Measurements from ENCODE around the gene SERPINB10.
"Not testable (repeated sequence)": the region's sequence is repeated elsewhere in the genome, so short reads cannot be mapped to it uniquely, and the experiment has no call there.

SERPINB10 gene

GRCh38 chr18:63936156-63936931 lies 28.6 kb downstream of the SERPINB10 start:
- H3K4me3 ChIP-seq (ENCODE audit: low read depth, low read length), result peak overlapping the region; percentile 61
- peak; percentile 15 for DNase-seq (ENCODE audit: low read depth)
- in situ Hi-C loops (cut with HindIII; ENCODE audit: low sequenced_read_pairs), result no loop called here
- peak; percentile 60 for TF ChIP-seq CTCF (IDR thresholded peaks at IDR 0.05; ENCODE audit: low read depth, low read length, missing control alignments)

- peak overlapping the region; percentile 61 for H3K4me3 ChIP-seq (ENCODE audit: low read depth, low read length)
- no peak for DNase-seq (ENCODE audit: low read depth)
- in situ Hi-C loops (cut with HindIII; ENCODE audit: low sequenced_read_pairs), result no loop called here
- no peak for TF ChIP-seq CTCF (IDR thresholded peaks at IDR 0.05; ENCODE audit: low read depth, low read length, missing control alignments)
Observed at GRCh38 chr18:63936932-63937393, 29.2 kb downstream of the SERPINB10 start.

GRCh38 chr18:63940008-63940407 lies 32.2 kb downstream of the SERPINB10 start:
- DNase-seq (ENCODE audit: low read depth), result no peak
- in situ Hi-C loops (cut with HindIII; ENCODE audit: low sequenced_read_pairs), result no loop called here
- no peak overlapping the region for H3K4me3 ChIP-seq (ENCODE audit: low read depth, low read length)
- TF ChIP-seq CTCF (IDR thresholded peaks at IDR 0.05; ENCODE audit: low read depth, low read length, missing control alignments), result no peak

GRCh38 chr18:63940543-63941050 lies 32.8 kb downstream of the SERPINB10 start:
- DNase-seq (ENCODE audit: low read depth); in situ Hi-C loops (cut with HindIII; ENCODE audit: low sequenced_read_pairs); H3K4me3 ChIP-seq (ENCODE audit: low read depth, low read length): not testable (repeated sequence)

DNA sequence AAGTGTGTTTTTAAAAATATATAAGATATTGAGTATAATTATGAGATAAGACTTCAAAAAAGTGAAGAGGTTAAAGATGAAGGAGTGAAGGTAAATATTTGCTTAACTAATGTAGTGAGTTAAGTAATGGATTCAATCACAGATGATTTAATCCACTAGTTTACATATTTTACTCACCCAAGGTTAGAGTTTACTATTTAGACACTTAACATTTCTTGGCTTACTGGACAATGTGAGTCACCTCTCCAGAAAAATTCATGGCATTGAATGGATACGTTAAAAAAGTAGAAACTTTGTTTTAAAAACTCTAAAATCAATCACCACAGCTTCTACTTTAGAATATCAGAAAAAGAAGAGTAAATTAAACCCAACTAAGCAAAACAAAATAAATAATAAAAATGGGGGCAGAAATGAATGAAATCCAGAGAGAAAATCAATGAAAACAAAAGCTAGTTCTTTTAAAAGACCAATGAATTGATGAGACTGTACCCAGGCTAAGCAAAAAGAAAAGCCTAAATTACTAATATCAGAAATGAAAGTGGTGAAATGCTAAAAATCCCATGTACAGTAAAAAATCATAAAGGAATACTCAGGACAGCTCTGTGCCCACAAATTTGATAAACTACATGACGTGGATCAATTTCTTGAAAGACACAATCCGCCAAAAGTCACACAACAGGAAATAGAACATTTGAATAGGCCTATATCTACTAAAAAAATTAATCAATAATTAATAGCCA lies 39.5 kb downstream of the SERPINB10 start:
- in situ Hi-C loops (cut with HindIII; ENCODE audit: low sequenced_read_pairs), result no loop called here
- no peak for DNase-seq (ENCODE audit: low read depth)
- H3K4me3 ChIP-seq (ENCODE audit: low read depth, low read length), result no peak overlapping the region
- no peak for TF ChIP-seq CTCF (IDR thresholded peaks at IDR 0.05; ENCODE audit: low read depth, low read length, missing control alignments)

DNA sequence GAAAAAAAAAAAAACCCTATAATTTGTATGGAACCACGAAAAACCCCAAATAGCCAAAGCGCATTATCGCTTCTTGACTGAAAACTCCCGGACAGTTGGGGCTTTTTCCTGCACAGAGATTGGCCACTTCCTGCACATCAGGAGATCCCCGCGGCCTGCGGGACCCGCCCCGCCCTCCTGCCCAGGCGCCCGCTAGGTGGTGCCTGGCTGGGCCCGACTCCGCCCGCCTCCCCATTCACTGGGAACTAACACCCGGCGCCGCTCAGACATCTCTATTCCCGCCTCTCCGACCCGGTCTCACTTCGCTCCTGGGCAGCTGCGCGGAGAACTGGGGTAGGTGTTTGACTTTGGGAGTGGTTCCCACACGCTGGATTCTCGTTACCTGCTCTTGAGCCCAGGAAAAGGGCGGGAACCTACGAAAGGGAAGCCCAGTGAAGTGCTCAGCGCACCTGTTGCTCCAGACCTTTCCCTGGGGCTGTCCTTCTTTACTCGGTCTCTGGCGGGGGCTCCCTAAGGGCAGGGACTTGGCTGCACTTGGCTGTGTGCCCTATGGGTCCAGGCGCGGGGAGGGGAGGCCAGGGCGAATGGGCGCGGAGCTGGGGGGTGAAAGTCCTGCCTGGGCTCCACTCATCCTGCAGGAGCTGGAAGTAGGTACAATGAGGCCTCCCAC lies 41.4 kb downstream of the SERPINB10 start, which contains the start of gene HMSD:
TSS of gene HMSD (plus strand) at position 234 of the 670 bp plus-strand sequence. CDS start 4,155 bp downstream, outside the sequence.
- no peak for DNase-seq (ENCODE audit: low read depth)
- TF ChIP-seq CTCF (IDR thresholded peaks at IDR 0.05; ENCODE audit: low read depth, low read length, missing control alignments), result peak; percentile 59
- H3K4me3 ChIP-seq (ENCODE audit: low read depth, low read length), result peak within 1 kb of the TSS; percentile 45
- in situ Hi-C loops (cut with HindIII; ENCODE audit: low sequenced_read_pairs), result no loop called here
